MM.1S (cell line): Measurements from ENCODE around the gene SLC35A4.

Experiments
- DNase-seq: peaks from one replicate; pipeline ENCODE4 v3.0.0-alpha.2; 2015
- H2AFZ ChIP-seq: fragments of 300-600 bp; sonication (generic); 2 replicates; pipeline ENCODE4 v1.6.0; 2016; ENCODE audit warnings: antibody characterized with exemption, low read length
- H3F3A ChIP-seq: fragments of 300-600 bp; sonication (generic); 2 replicates; pipeline ENCODE4 v1.6.1; 2016; ENCODE audit warnings: mild to moderate bottlenecking, antibody characterized with exemption, low read length, moderate library complexity, mixed read lengths; ENCODE audit not compliant: insufficient read depth
- H3K27ac ChIP-seq: fragments of 300-600 bp; sonication (generic); 2 replicates; pipeline ENCODE4 v1.5.1; 2016; ENCODE audit warnings: mild to moderate bottlenecking, low read length
- H3K27me3 ChIP-seq: fragments of 300-600 bp; sonication (generic); replicated peaks from 2 replicates; pipeline ENCODE4 v1.6.0; 2016; ENCODE audit warnings: low read length; ENCODE audit not compliant: insufficient read depth
- H3K36me3 ChIP-seq: fragments of 300-600 bp; sonication (generic); replicated peaks from 2 replicates; pipeline ENCODE4 v1.6.1; 2016; ENCODE audit warnings: mild to moderate bottlenecking, low read length, mixed read lengths; ENCODE audit not compliant: insufficient read depth
- H3K4me1 ChIP-seq: fragments of 300-600 bp; sonication (generic); 2 replicates; pipeline ENCODE4 v1.6.1; 2016; ENCODE audit warnings: low read length, mixed read lengths
- H3K4me2 ChIP-seq: fragments of 300-600 bp; sonication (generic); 2 replicates; pipeline ENCODE4 v1.6.0; 2016; ENCODE audit warnings: low read depth, low read length
- H3K4me3 ChIP-seq: fragments of 300-600 bp; sonication (generic); 2 replicates; pipeline ENCODE4 v1.5.1; 2016; ENCODE audit warnings: low read length, mixed read lengths
- H3K79me2 ChIP-seq: fragments of 300-600 bp; sonication (generic); 2 replicates; pipeline ENCODE4 v1.6.1; 2016; ENCODE audit warnings: mixed run types, low read length, mixed read lengths
- H3K9ac ChIP-seq: fragments of 300-600 bp; sonication (generic); 2 replicates; pipeline ENCODE4 v1.6.1; 2016; ENCODE audit warnings: low read length, mixed read lengths
- H3K9me2 ChIP-seq: fragments of 300-600 bp; sonication (generic); replicated peaks from 2 replicates; pipeline ENCODE4 v1.6.1; 2016; ENCODE audit warnings: mild to moderate bottlenecking, low read length, mixed read lengths; ENCODE audit not compliant: insufficient read depth
- H3K9me3 ChIP-seq: fragments of 300-600 bp; sonication (generic); replicated peaks from 2 replicates; pipeline ENCODE4 v1.6.1; 2016; ENCODE audit warnings: mild to moderate bottlenecking, low read length, mixed read lengths; ENCODE audit not compliant: insufficient read depth
- H4K20me1 ChIP-seq: fragments of 300-600 bp; sonication (generic); 2 replicates; pipeline ENCODE4 v1.6.1; 2016; ENCODE audit warnings: mild to moderate bottlenecking, low read length, moderate library complexity, mixed read lengths; ENCODE audit not compliant: insufficient read depth
- CTCF ChIP-seq: fragments of 300-600 bp; sonication (generic); IDR thresholded peaks from 2 replicates; pipeline ENCODE4 v1.5.1; 2016; ENCODE audit warnings: antibody characterized with exemption, low read length, mixed read lengths
- EZH2 ChIP-seq: fragments of 300-600 bp; sonication (generic); optimal IDR thresholded peaks from 2 replicates; pipeline ENCODE3; 2017; ENCODE audit warnings: low read depth, mild to moderate bottlenecking, antibody characterized with exemption, low read length, mixed read lengths
- EZH2phosphoT487 ChIP-seq: fragments of 300-600 bp; sonication (generic); IDR thresholded peaks from 2 replicates; pipeline ENCODE4 v1.6.1; 2018; ENCODE audit warnings: antibody characterized with exemption, low read length

Gene SLC35A4

DNA sequence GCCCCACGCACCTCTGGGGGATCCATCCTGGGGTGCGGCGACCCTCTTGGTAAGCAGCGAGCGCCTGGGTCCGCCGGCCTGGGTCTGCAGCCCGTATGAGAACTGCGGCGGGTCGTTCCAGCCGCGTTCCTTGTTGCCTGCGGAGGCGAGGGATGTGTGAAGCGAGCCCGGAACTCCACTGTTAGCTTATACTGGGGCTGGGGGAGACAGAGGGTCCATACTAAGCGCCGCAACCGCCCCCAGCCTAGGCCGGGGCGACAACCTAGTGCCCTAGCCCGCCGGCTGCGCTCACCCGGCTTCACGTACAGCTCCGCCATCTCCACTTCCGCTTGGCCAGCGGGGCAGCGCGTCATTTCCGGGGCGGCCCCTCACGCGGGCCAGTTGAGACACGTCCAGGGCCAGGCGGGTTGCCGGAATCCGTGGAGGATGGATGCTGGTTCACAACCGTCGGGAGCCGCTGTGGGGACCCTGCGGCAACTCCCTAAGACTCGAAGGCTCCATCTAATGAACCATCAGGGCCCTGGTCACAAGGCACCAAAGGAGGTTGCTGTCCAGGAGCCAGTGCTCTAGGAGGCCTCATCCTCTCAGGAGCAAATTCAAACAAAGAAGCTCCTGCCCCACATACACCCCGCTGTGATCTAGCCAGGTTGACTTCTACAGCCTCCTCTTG is 7.4 kb upstream of the SLC35A4 start, which contains the start of gene SRA1:
TSS of gene SRA1 (minus strand) at position 338 of the 670 bp plus-strand sequence. CDS start at position 317, 21 bp downstream.
- Histone ChIP-seq H3K4me3 (peak within 1 kb of the TSS; percentile 77), H3K79me2 (peaks cover 46% of the 10 kb centered on the region), H3K4me2 (peak within 1 kb of the TSS; percentile 87), H3K9ac (peak within 1 kb of the TSS; percentile 82), H3K27me3 (no peaks in the 10 kb centered on the region), H2AFZ (peak within 1 kb of the TSS; percentile 70), H3K27ac (peak within 1 kb of the TSS; percentile 55), H3K4me1 (peaks cover 19% of the 10 kb centered on the region), H3K36me3 (no peaks in the 10 kb centered on the region), H3F3A (no peaks in the 10 kb centered on the region; the same call in 1 of the 2 replicates), H3K9me3 (no peaks in the 10 kb centered on the region), H4K20me1 (0 out of 2 replicates have a peak, but pooled peaks cover 4% of the 10 kb centered on the region), H3K9me2 (no peaks in the 10 kb centered on the region)
- peak; percentile 91 for DNase-seq
- TF ChIP-seq EZH2: no peak
- no peak for TF ChIP-seq EZH2phosphoT487
- TF ChIP-seq CTCF: no peak

GRCh38 chr5:140557965-140558364 is 6.7 kb upstream of the SLC35A4 start:
- H2AFZ ChIP-seq: peak overlapping the region; percentile 70
- no peak for DNase-seq
- H3K27ac ChIP-seq: peak overlapping the region; percentile 55

GRCh38 chr5:140558542-140558941 is 6.1 kb upstream of the SLC35A4 start:
- Histone ChIP-seq H3K9me3 (no peaks in the 10 kb centered on the region), H3K79me2 (peaks cover 36% of the 10 kb centered on the region), H3K27me3 (no peaks in the 10 kb centered on the region), H3K4me3 (no peak overlapping the region), H3K36me3 (no peaks in the 10 kb centered on the region), H3F3A (no peaks in the 10 kb centered on the region; the same call in 1 of the 2 replicates), H3K9me2 (no peaks in the 10 kb centered on the region), H3K9ac (no peak overlapping the region), H3K4me1 (peaks cover 22% of the 10 kb centered on the region), H4K20me1 (0 out of 2 replicates have a peak, but pooled peaks cover 1% of the 10 kb centered on the region), H3K4me2 (no peak overlapping the region), H2AFZ (no peak overlapping the region), H3K27ac (no peak overlapping the region)
- TF ChIP-seq EZH2phosphoT487 (no peak), CTCF (no peak), EZH2 (no peak)
- no peak for DNase-seq

More at GRCh38 chr5:140557965-140558364, 6.7 kb upstream of the SLC35A4 start:
- H3F3A ChIP-seq: no peaks in the 10 kb centered on the region; the same call in 1 of the 2 replicates
- H3K9me3 ChIP-seq: no peaks in the 10 kb centered on the region
- no peaks in the 10 kb centered on the region for H3K9me2 ChIP-seq
- no peak for TF ChIP-seq CTCF
- no peak for TF ChIP-seq EZH2phosphoT487
- no peak for TF ChIP-seq EZH2
- H3K4me1 ChIP-seq: peaks cover 19% of the 10 kb centered on the region
- H3K36me3 ChIP-seq: no peaks in the 10 kb centered on the region
- H3K27me3 ChIP-seq: no peaks in the 10 kb centered on the region
- H4K20me1 ChIP-seq: 0 out of 2 replicates have a peak, but pooled peaks cover 4% of the 10 kb centered on the region
- peak overlapping the region; percentile 82; the same call in 1 of the 2 replicates for H3K9ac ChIP-seq
- peak overlapping the region; percentile 77 for H3K4me3 ChIP-seq
- H3K4me2 ChIP-seq: peak overlapping the region; percentile 87
- peaks cover 42% of the 10 kb centered on the region for H3K79me2 ChIP-seq
